IMR-90 (cell line): ENCODE measurements around the gene NUP205. TPM values are rescaled to one million over a fixed set of nuclear protein-coding genes. Genes with fewer than 3 reads are reported as not detected.

Experiments
- ATAC-seq: fragments of 200-7000 bp; cut with Tn5 transposase; 2 replicates; pipeline ENCODE4 v1.9.1; 2020; ENCODE audit warnings: low read depth, mild to moderate bottlenecking, moderate library complexity
- Bru-seq: library from RNA; stranded (reverse); fragments of 400-500 nt; gene quantifications from one replicate; lab custom pipeline; 2021; lab: Mats Ljungman, UMichigan
- BruChase-seq, 2 experiments: library from RNA; stranded (reverse); fragments of 400-500 nt; gene quantifications; one replicate each; lab custom pipeline; 2021; lab: Mats Ljungman, UMichigan
- BruUV-seq: library from RNA; stranded (reverse); fragments of 400-500 nt; replicated peaks from 2 replicates; lab custom pipeline; 2021; lab: Mats Ljungman, UMichigan
- CTCF ChIA-PET: fragments of 300-600 bp; formaldehyde crosslinking; extraction: SDS; loops from one replicate; lab custom pipeline; 2021; ENCODE audit warnings: antibody characterized with exemption; lab: Yijun Ruan, JAX
- POLR2A ChIA-PET: fragments of 300-600 bp; sonication (Branson Sonifier 250); formaldehyde crosslinking; loops from one replicate; lab custom pipeline; 2022; ENCODE audit warnings: antibody characterized with exemption; ENCODE audit not compliant: unreplicated experiment; lab: Charles Lee
- DNase-seq: peaks from one replicate; pipeline ENCODE4 v3.0.0; 2013
- H2AFZ ChIP-seq: replicated peaks from 2 replicates; pipeline ENCODE3; 2013; ENCODE audit warnings: low read length, mild to moderate bottlenecking; ENCODE audit not compliant: poor library complexity
- H2AK5ac ChIP-seq: 2 replicates; pipeline ENCODE4 v1.6.1; 2013; ENCODE audit warnings: low read depth, low read length, inconsistent platforms
- H2AK9ac ChIP-seq: replicated peaks from 2 replicates; pipeline ENCODE3; 2013; ENCODE audit warnings: mild to moderate bottlenecking, low read depth, low read length, moderate library complexity; ENCODE audit not compliant: poor library complexity
- H2BK120ac ChIP-seq: 2 replicates; pipeline ENCODE4 v1.6.1; 2013; ENCODE audit warnings: low read depth, low read length, inconsistent platforms
- H2BK15ac ChIP-seq: 3 replicates; pipeline ENCODE4 v1.6.1; 2013; ENCODE audit warnings: low read depth, low read length, inconsistent platforms
- H2BK20ac ChIP-seq: 2 replicates; pipeline ENCODE4 v1.6.1; 2013; ENCODE audit warnings: low read depth, mild to moderate bottlenecking, inconsistent platforms, low read length, moderate library complexity
- H2BK5ac ChIP-seq: 2 replicates; pipeline ENCODE4 v1.6.1; 2013; ENCODE audit warnings: mild to moderate bottlenecking, low read depth, low read length, inconsistent platforms; ENCODE audit not compliant: poor library complexity, severe bottlenecking
- H3K14ac ChIP-seq: replicated peaks from 2 replicates; pipeline ENCODE4 v1.6.1; 2013; ENCODE audit warnings: low read depth, low read length, inconsistent platforms
- H3K18ac ChIP-seq: 2 replicates; pipeline ENCODE4 v1.6.1; 2013; ENCODE audit warnings: low read depth, low read length, control low read depth
- H3K23ac ChIP-seq: 2 replicates; pipeline ENCODE4 v1.6.1; 2013; ENCODE audit warnings: low read depth, low read length, inconsistent platforms
- H3K27ac ChIP-seq: 2 replicates; pipeline ENCODE4 v1.5.1; 2013; ENCODE audit warnings: mild to moderate bottlenecking, control low read depth, low read length; ENCODE audit not compliant: insufficient read depth
- H3K27me3 ChIP-seq: 2 replicates; pipeline ENCODE4 v1.6.1; 2013; ENCODE audit warnings: low read length; ENCODE audit not compliant: control insufficient read depth, insufficient read depth
- H3K36me3 ChIP-seq: 2 replicates; pipeline ENCODE4 v1.6.1; 2013; ENCODE audit warnings: low read length, mixed read lengths; ENCODE audit not compliant: control insufficient read depth, insufficient read depth
- H3K4ac ChIP-seq: 2 replicates; pipeline ENCODE4 v1.6.1; 2013; ENCODE audit warnings: low read depth, low read length, inconsistent platforms
- H3K4me1 ChIP-seq: 2 replicates; pipeline ENCODE4 v1.6.1; 2013; ENCODE audit warnings: low read length, mixed read lengths; ENCODE audit not compliant: control insufficient read depth, insufficient read depth
- H3K4me2 ChIP-seq: 2 replicates; pipeline ENCODE4 v1.6.1; 2013; ENCODE audit warnings: low read depth, mild to moderate bottlenecking, control low read depth, low read length, moderate library complexity
- H3K4me3 ChIP-seq: 2 replicates; pipeline ENCODE4 v1.5.1; 2013; ENCODE audit warnings: low read depth, mild to moderate bottlenecking, control low read depth, low read length, moderate library complexity; ENCODE audit not compliant: insufficient read depth
- H3K56ac ChIP-seq: 2 replicates; pipeline ENCODE4 v1.6.1; 2013; ENCODE audit warnings: low read length, inconsistent platforms; ENCODE audit not compliant: insufficient read depth; ENCODE audit errors: extremely low read depth
- H3K79me1 ChIP-seq, 2 experiments: 2 replicates each; pipeline ENCODE4 v1.6.1; 2013; ENCODE audit warnings: low read length in 2 of 2, inconsistent platforms in 1 of 2, low read depth in 1 of 2
- H3K9ac ChIP-seq: 2 replicates; pipeline ENCODE4 v1.6.1; 2013; ENCODE audit warnings: low read depth, low read length, control low read depth
- H3K9me1 ChIP-seq: 2 replicates; pipeline ENCODE4 v1.6.1; 2013; ENCODE audit warnings: low read length, inconsistent platforms; ENCODE audit not compliant: insufficient read depth
- H3K9me3 ChIP-seq: 2 replicates; pipeline ENCODE4 v1.6.1; 2013; ENCODE audit warnings: low read length; ENCODE audit not compliant: control insufficient read depth, insufficient read depth
- H4K20me1 ChIP-seq: 2 replicates; pipeline ENCODE4 v1.6.1; 2013; ENCODE audit warnings: low read length, inconsistent platforms; ENCODE audit not compliant: insufficient read depth
- H4K5ac ChIP-seq: 2 replicates; pipeline ENCODE4 v1.6.1; 2013; ENCODE audit warnings: mild to moderate bottlenecking, low read depth, low read length, control low read depth
- H4K8ac ChIP-seq, 2 experiments: 2 replicates each; pipeline ENCODE4 v1.6.1; 2013; ENCODE audit warnings: low read depth in 2 of 2, low read length in 2 of 2, control low read depth in 1 of 2, inconsistent platforms in 1 of 2
- H4K91ac ChIP-seq: 2 replicates; pipeline ENCODE4 v1.6.1; 2013; ENCODE audit warnings: low read depth, low read length, inconsistent platforms; ENCODE audit not compliant: insufficient read depth
- BHLHE40 ChIP-seq: fragments of 150-350 bp; IDR thresholded peaks from 2 replicates; pipeline ENCODE4 v1.6.1; 2016; ENCODE audit warnings: mild to moderate bottlenecking, low read depth, low read length
- CEBPB ChIP-seq: IDR thresholded peaks from 2 replicates; pipeline ENCODE4 v1.6.1; 2012; ENCODE audit warnings: low read depth, low read length, improper control_type of control experiment
- FOS ChIP-seq: fragments of 150-350 bp; IDR thresholded peaks from 2 replicates; pipeline ENCODE4 v1.6.1; 2016; ENCODE audit warnings: low read depth, low read length
- MAFK ChIP-seq: IDR thresholded peaks from 2 replicates; pipeline ENCODE4 v1.6.1; 2012; ENCODE audit warnings: low read depth, low read length, improper control_type of control experiment
- MAZ ChIP-seq: IDR thresholded peaks from 2 replicates; pipeline ENCODE4 v1.6.1; 2012; ENCODE audit warnings: low read depth, mild to moderate bottlenecking, low read length, improper control_type of control experiment, moderate library complexity, borderline replicate concordance
- MXI1 ChIP-seq: IDR thresholded peaks from 2 replicates; pipeline ENCODE4 v1.6.1; 2012; ENCODE audit warnings: low read depth, mild to moderate bottlenecking, low read length, moderate library complexity, borderline replicate concordance
- RAD21 ChIP-seq: IDR thresholded peaks from 2 replicates; pipeline ENCODE4 v1.6.1; 2012; ENCODE audit warnings: low read length, improper control_type of control experiment
- RFX5 ChIP-seq: IDR thresholded peaks from 2 replicates; pipeline ENCODE4 v1.8.0; 2012; ENCODE audit warnings: low read depth, mild to moderate bottlenecking, low read length, moderate library complexity
- WGBS, 2 experiments: methylation state at CpG; one replicate each; pipeline versions ENCODE4 v1.1.5 to v1.1.7; 2013; ENCODE audit warnings: missing lambda C conversion rate in 2 of 2; ENCODE audit not compliant: insufficient read length in 1 of 2; ENCODE audit errors: extremely low coverage in 2 of 2; 5-methylcytosine and 5-hydroxymethylcytosine counted together
- dilution Hi-C: fragments of 300-500 bp; cut with HindIII; formaldehyde crosslinking; loops from one replicate; pipeline ENCODE4 v1.14.3; 2018; ENCODE audit warnings: low sequenced_read_pairs; ENCODE audit not compliant: unreplicated experiment
- in situ Hi-C: fragments of 300-500 bp; cut with MboI; formaldehyde crosslinking; loops from 3 replicates; pipeline ENCODE4 v1.14.3; 2019; ENCODE audit warnings: low sequenced_read_pairs, inconsistent platforms, mixed read lengths
- intact Hi-C: fragments of 100-400 bp; cut with micrococcal nuclease; formaldehyde crosslinking; loops from 2 replicates; pipeline ENCODE4 v1.10.0; 2022
- long read RNA-seq: library from polyadenylated mRNA; unstranded; transcript quantifications from one replicate; pipeline ENCODE4 v2.0.0, GENCODE V29; 2021; ENCODE audit not compliant: unreplicated experiment
- polyA plus RNA-seq, 3 experiments: library from polyadenylated mRNA; depleted of rRNA; stranded (reverse); fragments of >200 nt; gene quantifications; 2 replicates each; pipeline ENCODE4 v1.2.3, GENCODE V29; 2012; ENCODE audit warnings: low replicate concordance in 1 of 3
- total RNA-seq: library from RNA; depleted of rRNA; stranded (reverse); fragments of >200 nt; gene quantifications from 2 replicates; pipeline ENCODE4 v1.2.3, GENCODE V29; 2012; rRNA removed

NUP205 gene, protein sequence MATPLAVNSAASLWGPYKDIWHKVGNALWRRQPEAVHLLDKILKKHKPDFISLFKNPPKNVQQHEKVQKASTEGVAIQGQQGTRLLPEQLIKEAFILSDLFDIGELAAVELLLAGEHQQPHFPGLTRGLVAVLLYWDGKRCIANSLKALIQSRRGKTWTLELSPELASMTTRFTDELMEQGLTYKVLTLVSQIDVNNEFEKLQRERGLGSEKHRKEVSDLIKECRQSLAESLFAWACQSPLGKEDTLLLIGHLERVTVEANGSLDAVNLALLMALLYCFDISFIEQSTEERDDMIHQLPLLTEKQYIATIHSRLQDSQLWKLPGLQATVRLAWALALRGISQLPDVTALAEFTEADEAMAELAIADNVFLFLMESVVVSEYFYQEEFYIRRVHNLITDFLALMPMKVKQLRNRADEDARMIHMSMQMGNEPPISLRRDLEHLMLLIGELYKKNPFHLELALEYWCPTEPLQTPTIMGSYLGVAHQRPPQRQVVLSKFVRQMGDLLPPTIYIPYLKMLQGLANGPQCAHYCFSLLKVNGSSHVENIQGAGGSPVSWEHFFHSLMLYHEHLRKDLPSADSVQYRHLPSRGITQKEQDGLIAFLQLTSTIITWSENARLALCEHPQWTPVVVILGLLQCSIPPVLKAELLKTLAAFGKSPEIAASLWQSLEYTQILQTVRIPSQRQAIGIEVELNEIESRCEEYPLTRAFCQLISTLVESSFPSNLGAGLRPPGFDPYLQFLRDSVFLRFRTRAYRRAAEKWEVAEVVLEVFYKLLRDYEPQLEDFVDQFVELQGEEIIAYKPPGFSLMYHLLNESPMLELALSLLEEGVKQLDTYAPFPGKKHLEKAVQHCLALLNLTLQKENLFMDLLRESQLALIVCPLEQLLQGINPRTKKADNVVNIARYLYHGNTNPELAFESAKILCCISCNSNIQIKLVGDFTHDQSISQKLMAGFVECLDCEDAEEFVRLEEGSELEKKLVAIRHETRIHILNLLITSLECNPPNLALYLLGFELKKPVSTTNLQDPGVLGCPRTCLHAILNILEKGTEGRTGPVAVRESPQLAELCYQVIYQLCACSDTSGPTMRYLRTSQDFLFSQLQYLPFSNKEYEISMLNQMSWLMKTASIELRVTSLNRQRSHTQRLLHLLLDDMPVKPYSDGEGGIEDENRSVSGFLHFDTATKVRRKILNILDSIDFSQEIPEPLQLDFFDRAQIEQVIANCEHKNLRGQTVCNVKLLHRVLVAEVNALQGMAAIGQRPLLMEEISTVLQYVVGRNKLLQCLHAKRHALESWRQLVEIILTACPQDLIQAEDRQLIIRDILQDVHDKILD (N-terminal part only)
- total RNA-seq: 81.7 and 84.6 TPM in 2 replicates
- 27.5 and 29.5 TPM in 2 replicates for polyA plus RNA-seq (2012; rRNA removed)
- polyA plus RNA-seq (2012; cell fraction: cytosol; rRNA removed): 8.0 and 14.8 TPM in 2 replicates
- polyA plus RNA-seq (2012; cell fraction: nucleus; rRNA removed; ENCODE audit: low replicate concordance): 9.8 and 41.3 TPM in 2 replicates
- Bru-seq, nascent RNA: percentile 67 among the genes with signal in this experiment
- percentile 68 among the genes with signal in this experiment for BruChase-seq, experiment 1, labeled RNA remaining after a 6-hour chase
- BruChase-seq, experiment 2, labeled RNA remaining after a 2-hour chase: percentile 61 among the genes with signal in this experiment
- long read RNA-seq, full-length matches to known transcripts: 5 of 10 reads
- long read RNA-seq, partial matches to known transcripts: 2 of 10 reads
- long read RNA-seq, other reads (novel, unspliced or antisense): 3 of 10 reads

GRCh38 chr7:135557455-135558336, at the start of gene NUP205:
Gene NUP205, plus strand, starts transcription at chr7:135557917. Its CDS starts 28 bp downstream, at chr7:135557945.
- DNase-seq (peak; percentile 85), ATAC-seq (peak; percentile 97)
- ChIA-PET POLR2A (no interaction called here), CTCF (interaction anchor here (1.4 kb wide), 1 partner anchor 277 kb away, joined by 5 read pairs; no protein-coding TSS in a partner anchor)
- Histone ChIP-seq H3K56ac (peak within 1 kb of the TSS; percentile 95), H2BK120ac (peak within 1 kb of the TSS; percentile 80), H3K23ac (peak within 1 kb of the TSS; percentile 95), H4K8ac (peak within 1 kb of the TSS; percentile 19 to 95), H2AK5ac (peak within 1 kb of the TSS; percentile 65; the same call in 1 of the 2 replicates), H2BK15ac (peak within 1 kb of the TSS; percentile 94; the same call in 2 of the 3 replicates), H4K91ac (peak within 1 kb of the TSS; percentile 97), H4K5ac (peak within 1 kb of the TSS; percentile 65), H4K20me1 (no peaks in the 10 kb centered on the region; the same call in 1 of the 2 replicates), H2AK9ac (peak within 1 kb of the TSS; percentile 88), H3K9me1 (no peaks in the 10 kb centered on the region), H3K4me3 (peak within 1 kb of the TSS; percentile 69), H3K4me2 (peak within 1 kb of the TSS; percentile 97), H3K27ac (peak within 1 kb of the TSS; percentile 79), H3K4me1 (no peaks in the 10 kb centered on the region), H2BK20ac (no peak within 1 kb of the TSS; the same call in 1 of the 2 replicates), H3K9me3 (no peaks in the 10 kb centered on the region), H2BK5ac (peak within 1 kb of the TSS; percentile 87), H3K18ac (peak within 1 kb of the TSS; percentile 51), H3K4ac (peak within 1 kb of the TSS; percentile 94), H3K9ac (peak within 1 kb of the TSS; percentile 73), H3K36me3 (no peaks in the 10 kb centered on the region), H3K14ac (peak within 1 kb of the TSS; percentile 96), H3K27me3 (no peaks in the 10 kb centered on the region), H3K79me1 (peaks cover 6 to 26% of the 10 kb centered on the region in 2 experiments), H2AFZ (peak within 1 kb of the TSS; percentile 98)
- dilution Hi-C loops: no loop called here
- BruUV-seq: no TSS peak
- intact Hi-C loops: loop anchor here (1.0 to 10.0 kb wide), 3 partner anchors 45 to 873 kb away; no protein-coding TSS in a partner anchor
- in situ Hi-C loops: loop anchor here (5.0 to 25.0 kb wide), 2 partner anchors 275 to 870 kb away; no protein-coding TSS in a partner anchor
- WGBS, 2 experiments: 0% methylated on average over 4 of the region's 38 CpGs; no CpG with 5 or more reads in 1 of the 2 experiments
- TF ChIP-seq MAZ (0 out of 2 replicates have a peak, but pooled peaks have one; percentile 29), CEBPB (no peak), RAD21 (no peak), MAFK (no peak), FOS (no peak), MXI1 (peak; percentile 87), RFX5 (no peak), BHLHE40 (no peak)
